Large intestine (tissue), 3 donors: ENCODE data around the gene DHCR24. TPM values are rescaled to one million over a fixed set of nuclear protein-coding genes. Genes with fewer than 3 reads are reported as not detected.
"Not testable (repeated sequence)": the region's sequence is repeated elsewhere in the genome, so short reads cannot be mapped to it uniquely, and the experiment has no call there.

Source experiments
- DNase-seq, 2 donors: peaks; one replicate each; pipeline versions ENCODE4 v3.0.0 to v3.0.0-alpha.2; 2013
- H3K27ac ChIP-seq: one replicate; pipeline ENCODE4 v1.5.1; 2013; ENCODE audit warnings: low read length
- H3K27me3 ChIP-seq: 2 replicates; pipeline ENCODE4 v1.6.1; 2013; ENCODE audit warnings: low read length; ENCODE audit not compliant: control insufficient read depth, insufficient read depth
- H3K36me3 ChIP-seq: 2 replicates; pipeline ENCODE4 v1.6.1; 2013; ENCODE audit warnings: low read length; ENCODE audit not compliant: control insufficient read depth, insufficient read depth
- H3K4me1 ChIP-seq: one replicate; pipeline ENCODE4 v1.6.1; 2013; ENCODE audit warnings: low read length; ENCODE audit not compliant: control insufficient read depth, insufficient read depth
- H3K4me3 ChIP-seq: one replicate; pipeline ENCODE4 v1.5.1; 2013; ENCODE audit warnings: low read length
- H3K9me3 ChIP-seq: one replicate; pipeline ENCODE4 v1.6.1; 2013; ENCODE audit warnings: mild to moderate bottlenecking, low read depth, low read length, moderate library complexity; ENCODE audit not compliant: control insufficient read depth
- WGBS: methylation state at CpG from one replicate; pipeline ENCODE4 v1.1.5; 2013; ENCODE audit warnings: low lambda C conversion rate; ENCODE audit not compliant: insufficient coverage; 5-methylcytosine and 5-hydroxymethylcytosine counted together
- polyA plus RNA-seq: library from polyadenylated mRNA; unstranded; fragments of 120-200 nt; gene quantifications from one replicate; pipeline ENCODE4 v1.2.1, GENCODE V29; 2013

DHCR24 gene
- polyA plus RNA-seq, 1 donor = 36.0 TPM

- Histone ChIP-seq H3K9me3 (no peaks in the 10 kb centered on the region), H3K27ac (no peak overlapping the region), H3K36me3 (no peaks in the 10 kb centered on the region), H3K4me1 (no peaks in the 10 kb centered on the region), H3K4me3 (no peak overlapping the region), H3K27me3 (no peaks in the 10 kb centered on the region)
- WGBS = 100% methylated on average over 1 of the region's 2 CpGs
- no peak for DNase-seq
Observed at GRCh38 chr1:54926970-54927369, 40.0 kb upstream of the DHCR24 start.

- Histone ChIP-seq H3K36me3 (no peaks in the 10 kb centered on the region), H3K27me3 (no peaks in the 10 kb centered on the region), H3K27ac (no peak overlapping the region), H3K9me3 (no peaks in the 10 kb centered on the region), H3K4me3 (no peak overlapping the region), H3K4me1 (no peaks in the 10 kb centered on the region)
- WGBS = 60% methylated on average over 1 of the region's 2 CpGs
- no peak for DNase-seq
Observed at GRCh38 chr1:54922921-54923421, 36.0 kb upstream of the DHCR24 start.

GRCh38 chr1:54922040-54922761 is 35.2 kb upstream of the DHCR24 start:
- Histone ChIP-seq H3K27ac (no peak overlapping the region), H3K36me3 (no peaks in the 10 kb centered on the region), H3K27me3 (no peaks in the 10 kb centered on the region), H3K9me3 (no peaks in the 10 kb centered on the region), H3K4me3 (no peak overlapping the region), H3K4me1 (no peaks in the 10 kb centered on the region)
- WGBS = 100% methylated on average over 2 of the region's 4 CpGs
- DNase-seq = no peak

GRCh38 chr1:54919367-54920359 is 32.7 kb upstream of the DHCR24 start:
- Histone ChIP-seq H3K4me3 (no peak overlapping the region), H3K27ac (no peak overlapping the region), H3K27me3 (no peaks in the 10 kb centered on the region), H3K4me1 (no peaks in the 10 kb centered on the region), H3K36me3 (no peaks in the 10 kb centered on the region), H3K9me3 (no peaks in the 10 kb centered on the region)
- WGBS = 33% methylated on average over 1 of the region's 6 CpGs
- DNase-seq = peak in 1 of 2 donors; percentile 41

- not testable (repeated sequence) for H3K4me3 ChIP-seq, H3K9me3 ChIP-seq, DNase-seq, H3K36me3 ChIP-seq, H3K27ac ChIP-seq, H3K4me1 ChIP-seq, H3K27me3 ChIP-seq
- no CpG with 5 or more reads among the region's 14 CpGs for WGBS
Observed at GRCh38 chr1:54911076-54911475, 24.1 kb upstream of the DHCR24 start.

DNA sequence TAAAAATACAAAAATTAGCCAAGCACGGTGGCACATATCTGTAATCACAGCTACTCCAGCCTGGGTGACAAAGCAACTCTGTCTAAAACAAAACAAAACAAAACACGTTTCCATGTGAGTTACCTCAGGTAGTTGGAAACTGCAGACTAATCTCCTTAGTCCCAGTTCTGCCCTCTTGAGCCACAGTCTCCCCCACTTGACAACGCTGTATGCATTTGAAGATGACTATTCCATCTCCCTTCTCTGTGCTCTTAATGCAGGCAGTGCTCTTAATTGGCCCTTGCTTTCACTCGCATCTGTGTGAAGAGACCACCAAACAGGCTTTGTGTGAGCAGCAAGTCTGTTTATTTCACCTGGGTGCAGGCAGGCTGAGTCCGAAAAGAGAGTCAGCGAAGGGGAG is 19.6 kb upstream of the DHCR24 start:
- H3K27me3 ChIP-seq = no peaks in the 10 kb centered on the region
- no CpG with 5 or more reads among the region's 6 CpGs for WGBS
- DNase-seq = no peak
- no peaks in the 10 kb centered on the region for H3K9me3 ChIP-seq
- no peak overlapping the region for H3K27ac ChIP-seq
- H3K4me1 ChIP-seq = no peaks in the 10 kb centered on the region
- no peak overlapping the region for H3K4me3 ChIP-seq
- no peaks in the 10 kb centered on the region for H3K36me3 ChIP-seq

DNA sequence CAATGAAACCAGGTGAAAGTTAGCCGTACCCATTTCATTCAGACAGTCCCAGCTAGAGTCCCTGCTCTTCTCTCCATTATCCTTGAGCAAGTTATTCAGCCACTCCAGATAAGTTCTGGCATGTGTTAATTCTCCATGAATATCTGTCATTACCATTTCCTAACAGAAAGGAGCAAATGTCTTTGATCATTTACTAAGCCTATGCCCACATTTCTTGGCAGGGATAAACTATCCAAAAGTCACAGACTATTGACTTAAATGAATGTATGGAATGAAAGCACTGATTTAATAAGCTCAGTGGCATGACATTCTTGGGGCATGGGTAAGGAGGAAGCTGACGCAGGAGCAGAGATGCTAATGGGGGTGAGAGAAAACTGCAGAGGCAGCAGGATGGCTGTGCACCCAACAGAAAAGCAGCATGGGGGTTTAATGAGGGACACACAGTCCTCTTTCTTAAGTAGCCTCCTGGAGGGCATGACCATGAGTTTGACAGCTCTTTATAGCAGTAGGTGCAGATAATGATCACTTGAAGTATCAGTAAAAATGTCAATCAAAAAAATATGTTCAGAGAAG is 17.6 kb upstream of the DHCR24 start:
- no peaks in the 10 kb centered on the region for H3K4me1 ChIP-seq
- no peak for DNase-seq
- H3K9me3 ChIP-seq = no peaks in the 10 kb centered on the region
- no peak overlapping the region for H3K27ac ChIP-seq
- no CpG with 5 or more reads among the region's 2 CpGs for WGBS
- no peaks in the 10 kb centered on the region for H3K36me3 ChIP-seq
- H3K27me3 ChIP-seq = no peaks in the 10 kb centered on the region
- H3K4me3 ChIP-seq = no peak overlapping the region

DNA sequence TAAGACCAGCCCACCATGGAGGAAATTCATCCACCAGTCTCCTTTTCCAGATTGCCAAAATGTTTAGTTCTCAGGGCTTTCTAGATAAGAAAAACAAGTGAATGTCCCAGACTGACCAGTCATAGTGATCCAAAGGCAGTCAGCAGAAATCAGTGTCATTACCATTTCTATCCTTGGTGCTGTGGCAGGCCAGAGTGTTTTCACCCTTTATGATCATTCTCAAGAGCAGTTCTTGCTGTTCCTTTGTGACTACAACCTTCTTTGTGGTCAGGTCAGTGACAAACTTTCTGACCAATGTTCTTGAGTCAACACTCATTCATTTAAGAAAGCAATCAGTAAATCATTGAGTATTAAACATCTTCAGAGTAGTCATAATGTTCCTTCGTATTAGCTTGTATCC is 7.3 kb upstream of the DHCR24 start:
- Histone ChIP-seq H3K36me3 (no peaks in the 10 kb centered on the region), H3K4me1 (no peaks in the 10 kb centered on the region), H3K27ac (no peak overlapping the region), H3K27me3 (no peaks in the 10 kb centered on the region), H3K9me3 (no peaks in the 10 kb centered on the region), H3K4me3 (no peak overlapping the region)
- DNase-seq = no peak
- 80% methylated on average over 1 of the region's 1 CpG for WGBS

GRCh38 chr1:54892586-54892985 is 5.6 kb upstream of the DHCR24 start:
- Histone ChIP-seq H3K9me3 (no peaks in the 10 kb centered on the region), H3K4me1 (peaks cover 5% of the 10 kb centered on the region), H3K27ac (no peak overlapping the region), H3K4me3 (no peak overlapping the region), H3K27me3 (no peaks in the 10 kb centered on the region), H3K36me3 (no peaks in the 10 kb centered on the region)
- 57% methylated on average over 1 of the region's 1 CpG for WGBS
- DNase-seq = no peak

- 69% methylated on average over 2 of the region's 3 CpGs for WGBS
- no peak overlapping the region for H3K27ac ChIP-seq
Observed at GRCh38 chr1:54889132-54889725, 2.2 kb upstream of the DHCR24 start.

More at GRCh38 chr1:54889132-54889725, 2.2 kb upstream of the DHCR24 start:
- peaks cover 2% of the 10 kb centered on the region for H3K9me3 ChIP-seq
- H3K36me3 ChIP-seq = no peaks in the 10 kb centered on the region
- H3K4me3 ChIP-seq = no peak overlapping the region
- H3K4me1 ChIP-seq = peaks cover 30% of the 10 kb centered on the region
- H3K27me3 ChIP-seq = no peaks in the 10 kb centered on the region
- DNase-seq = no peak
